DND-41 (cell line): ENCODE measurements around the gene CCDC142.

Source experiments
- ATAC-seq: fragments of 200-7000 bp; cut with Tn5 transposase; 3 replicates; pipeline ENCODE4 v1.9.1; 2021; ENCODE audit warnings: low read depth; ENCODE audit not compliant: insufficient read depth
- DNase-seq: peaks from one replicate; pipeline ENCODE4 v3.0.0-alpha.2; 2020
- H2AFZ ChIP-seq: 2 replicates; pipeline ENCODE4 v1.6.0; 2012; ENCODE audit warnings: low read depth, low read length
- H3K27ac ChIP-seq: 2 replicates; pipeline ENCODE4 v1.5.1; 2012; ENCODE audit warnings: low read length, inconsistent platforms
- H3K27me3 ChIP-seq: fragments of 200-600 bp; sonication (generic); 2 replicates; pipeline ENCODE4 v1.6.0; 2012; ENCODE audit warnings: low read length, mild to moderate bottlenecking, inconsistent platforms; ENCODE audit not compliant: insufficient read depth, poor library complexity
- H3K36me3 ChIP-seq: 2 replicates; pipeline ENCODE4 v1.5.1; 2012; ENCODE audit warnings: low read length, inconsistent platforms; ENCODE audit not compliant: insufficient read depth
- H3K4me1 ChIP-seq: 2 replicates; pipeline ENCODE4 v1.5.1; 2012; ENCODE audit warnings: mild to moderate bottlenecking, low read length; ENCODE audit not compliant: insufficient read depth
- H3K4me2 ChIP-seq: 2 replicates; pipeline ENCODE4 v1.6.0; 2012; ENCODE audit warnings: mild to moderate bottlenecking, moderate library complexity, low read length, inconsistent platforms; ENCODE audit not compliant: insufficient read depth
- H3K4me3 ChIP-seq, 2 experiments: fragments of 200-600 bp in 1 of 2; shearing (Covaris generic) in 1 of 2; 2 replicates each; pipeline ENCODE4 v1.5.1; 2012 to 2016; ENCODE audit warnings: inconsistent platforms in 2 of 2, low read length in 2 of 2, mild to moderate bottlenecking in 2 of 2, low read depth in 1 of 2, moderate library complexity in 1 of 2
- H3K79me2 ChIP-seq: 2 replicates; pipeline ENCODE4 v1.6.0; 2012; ENCODE audit warnings: low read length, inconsistent platforms; ENCODE audit not compliant: insufficient read depth
- H3K9ac ChIP-seq: 2 replicates; pipeline ENCODE4 v1.6.0; 2012; ENCODE audit warnings: low read depth, mild to moderate bottlenecking, inconsistent platforms, low read length, moderate library complexity
- H3K9me3 ChIP-seq: 2 replicates; pipeline ENCODE4 v1.5.1; 2012; ENCODE audit warnings: low read length, moderate library complexity, mild to moderate bottlenecking, inconsistent platforms; ENCODE audit not compliant: insufficient read depth, severe bottlenecking
- H4K20me1 ChIP-seq: 2 replicates; pipeline ENCODE4 v1.6.0; 2012; ENCODE audit warnings: low read length; ENCODE audit not compliant: insufficient read depth
- CTCF ChIP-seq: IDR thresholded peaks from 2 replicates; pipeline ENCODE4 v1.5.1; 2012; ENCODE audit warnings: borderline replicate concordance, low read length, moderate library complexity, mild to moderate bottlenecking; ENCODE audit not compliant: poor library complexity, severe bottlenecking; ENCODE audit errors: extremely low read depth
- EZH2 ChIP-seq: IDR thresholded peaks from 3 replicates; pipeline ENCODE4 v1.6.1; 2012; ENCODE audit warnings: borderline replicate concordance, low read depth, mild to moderate bottlenecking, moderate library complexity, low read length, inconsistent platforms; ENCODE audit not compliant: severe bottlenecking

CCDC142 gene

DNA sequence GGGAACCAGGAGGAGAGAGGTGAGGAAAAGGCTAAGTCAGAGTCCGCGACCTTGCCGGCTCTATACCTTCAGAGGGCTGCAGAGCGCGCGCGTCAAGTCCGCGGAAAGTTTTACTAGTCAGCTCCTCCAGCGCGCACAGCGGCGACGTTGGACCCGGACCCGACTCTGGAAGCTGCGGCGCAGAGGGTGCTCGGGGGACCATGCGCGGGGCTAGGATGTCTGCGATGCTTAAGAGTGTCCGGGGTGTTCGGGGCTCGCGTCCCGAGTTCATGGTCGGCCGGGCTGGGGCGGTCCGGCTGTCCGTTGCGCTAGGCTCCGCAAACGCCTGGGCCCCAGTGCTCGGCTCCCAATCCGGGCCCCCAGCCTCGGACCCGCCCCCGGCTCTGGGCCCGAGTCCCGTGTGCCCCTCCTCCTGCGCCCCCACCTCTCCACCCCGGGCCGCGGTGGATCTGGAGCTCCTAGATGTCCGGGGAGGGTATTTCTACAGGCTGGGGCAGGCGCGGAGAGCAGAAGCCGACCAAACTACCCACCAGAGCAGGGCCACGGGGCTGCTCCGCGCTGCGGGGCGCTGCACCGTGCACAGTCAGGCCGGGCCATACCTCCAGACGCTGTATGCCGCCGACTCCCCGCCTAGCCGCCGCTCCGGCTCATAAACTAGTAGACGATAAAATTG is 16.6 kb upstream of the CCDC142 start, which contains the start of gene LBX2:
TSS of gene LBX2 (minus strand) at position 337 of the 673 bp plus-strand sequence. CDS start at position 271, 66 bp downstream.
- Histone ChIP-seq H3K36me3 (peaks cover under 1% of the 10 kb centered on the region), H3K79me2 (peaks cover 17% of the 10 kb centered on the region), H3K9ac (peak within 1 kb of the TSS; percentile 71), H4K20me1 (no peaks in the 10 kb centered on the region), H3K27ac (peak within 1 kb of the TSS; percentile 83; the same call in 1 of the 2 replicates), H3K4me1 (peaks cover 22% of the 10 kb centered on the region), H3K4me3 (peak within 1 kb of the TSS in 1 of 2 experiments; percentile 70; a peak in 3 of 4 replicates), H3K4me2 (peak within 1 kb of the TSS; percentile 75), H2AFZ (peak within 1 kb of the TSS; percentile 87), H3K9me3 (no peaks in the 10 kb centered on the region), H3K27me3 (no peaks in the 10 kb centered on the region)
- TF ChIP-seq CTCF (no peak), EZH2 (no peak)
- DNase-seq (no peak), ATAC-seq (no peak)

DNA sequence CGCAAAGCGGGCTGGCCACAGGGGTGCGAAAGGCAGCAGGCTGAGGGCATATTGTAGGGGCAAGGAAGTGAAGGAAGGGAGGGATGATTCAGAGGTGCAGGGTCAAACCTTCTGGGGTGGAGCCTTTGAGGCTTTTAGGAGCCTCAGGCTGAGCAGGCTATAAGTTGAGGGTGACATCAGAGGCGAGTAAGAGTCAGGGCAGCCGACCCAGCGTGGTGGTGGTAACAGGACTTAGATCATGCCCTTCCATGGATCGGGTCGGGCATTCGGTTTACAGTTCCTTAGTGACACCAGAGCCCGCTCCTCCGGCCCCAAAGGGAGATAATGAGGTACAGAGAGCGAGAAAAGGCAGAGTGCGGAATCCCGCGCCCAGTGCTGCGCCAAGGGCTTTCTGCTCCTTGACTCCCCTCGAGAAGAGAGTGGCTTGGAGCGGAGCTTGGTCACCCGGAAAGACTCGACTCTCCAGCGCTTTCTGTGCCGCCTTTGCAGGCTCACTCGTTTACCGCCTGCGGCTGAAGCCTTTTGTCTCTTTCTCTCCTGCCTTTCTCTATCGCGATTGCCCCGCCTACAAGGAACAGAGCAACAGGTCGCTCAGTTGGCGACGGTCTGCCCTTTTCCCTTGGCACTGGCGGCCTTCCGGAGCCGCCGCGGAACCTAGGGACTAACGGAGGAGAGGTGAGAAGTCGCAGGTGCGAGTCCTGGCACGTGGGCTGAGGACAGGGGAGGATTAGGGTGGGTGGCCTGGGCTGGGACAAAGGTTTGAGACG is 15.9 kb upstream of the CCDC142 start:
- peaks cover 17% of the 10 kb centered on the region for H3K79me2 ChIP-seq
- no peaks in the 10 kb centered on the region for H3K27me3 ChIP-seq
- H3K36me3 ChIP-seq, result peaks cover 7% of the 10 kb centered on the region
- peak overlapping the region; percentile 71 for H3K9ac ChIP-seq
- H3K27ac ChIP-seq, result peak overlapping the region; percentile 83
- peak overlapping the region; percentile 30 to 70; a peak in 3 of 4 replicates for H3K4me3 ChIP-seq
- peak overlapping the region; percentile 75 for H3K4me2 ChIP-seq
- DNase-seq (no peak), ATAC-seq (peak; percentile 40; the same call in 2 of the 3 replicates)
- H2AFZ ChIP-seq, result peak overlapping the region; percentile 87
- no peak for TF ChIP-seq EZH2
- no peaks in the 10 kb centered on the region for H4K20me1 ChIP-seq
- H3K9me3 ChIP-seq, result no peaks in the 10 kb centered on the region
- peaks cover 22% of the 10 kb centered on the region for H3K4me1 ChIP-seq

GRCh38 chr2:74497777-74498499 is 15.1 kb upstream of the CCDC142 start:
- Histone ChIP-seq H3K9ac (peak overlapping the region; percentile 71), H3K27ac (peak overlapping the region; percentile 83), H4K20me1 (no peaks in the 10 kb centered on the region), H3K27me3 (no peaks in the 10 kb centered on the region), H3K4me3 (peak overlapping the region; percentile 30 to 70; a peak in 3 of 4 replicates), H3K9me3 (no peaks in the 10 kb centered on the region), H3K4me1 (peaks cover 22% of the 10 kb centered on the region), H3K4me2 (peak overlapping the region; percentile 75), H3K36me3 (peaks cover 15% of the 10 kb centered on the region), H3K79me2 (peaks cover 17% of the 10 kb centered on the region), H2AFZ (peak overlapping the region; percentile 87)
- DNase-seq (peak; percentile 48), ATAC-seq (peak; percentile 79)
- TF ChIP-seq CTCF (no peak), EZH2 (no peak)
